ENCODE data around the gene SLC12A3. TPM values are rescaled to one million over a fixed set of nuclear protein-coding genes. Genes with fewer than 3 reads are reported as not detected.

The SLC12A3 gene
- polyA plus RNA-seq, 3 donors, result 0.03 TPM; not detected in 2

GRCh38 chr16:56897026-56897799 lies 32.2 kb downstream of the SLC12A3 start:
- intact Hi-C loops (cut with micrococcal nuclease), result no loop called here
- DNase-seq, result no peak
- Mint-ChIP-seq H3K27ac (peak overlapping the region in 1 of 7 donors; percentile 41), H3K4me3 (peak overlapping the region in 1 of 2 donors; percentile 11), H3K4me1 (peaks cover 17% of the 10 kb centered on the region), H3K27me3 (ENCODE audit: low read depth in 3 of 3) (peaks cover 21 to 30% (median 24%) of the 10 kb centered on the region in 3 donors), H3K9me3 (no peaks in the 10 kb centered on the region), H3K36me3 (peaks cover 0 to 2% of the 10 kb centered on the region in 2 donors)
- H3K27me3 ChIP-seq (ENCODE audit: control insufficient read depth in 2 of 2, insufficient read depth in 2 of 2, low read length in 2 of 2), result no peaks in the 10 kb centered on the region
- H2AFZ ChIP-seq (ENCODE audit: insufficient read depth, low read depth, low read length, poor library complexity, severe bottlenecking), result no peak overlapping the region
- no peak overlapping the region for H3K9ac ChIP-seq (ENCODE audit: insufficient read depth, low read length, poor library complexity, severe bottlenecking)
- 61% methylated on average over 2 of the region's 8 CpGs for WGBS (ENCODE audit: insufficient coverage)
- no peak overlapping the region for H3K4me3 ChIP-seq (replicated peaks in 1 of 3; ENCODE audit: low read depth in 2 of 3, low read length in 3 of 3)
- no peak overlapping the region for H3K4me2 ChIP-seq (replicated peaks; ENCODE audit: extremely low read depth, low read length, poor library complexity, severe bottlenecking)
- peaks cover 4% of the 10 kb centered on the region in 2 donors for H3K4me1 ChIP-seq (ENCODE audit: control insufficient read depth in 1 of 2, insufficient read depth in 2 of 2, low read length in 2 of 2)
- H3K9me3 ChIP-seq (replicated peaks in 1 of 2; ENCODE audit: control insufficient read depth in 1 of 2, insufficient read depth in 1 of 2, low read length in 2 of 2), result no peaks in the 10 kb centered on the region
- TF ChIP-seq, protein P1, sequence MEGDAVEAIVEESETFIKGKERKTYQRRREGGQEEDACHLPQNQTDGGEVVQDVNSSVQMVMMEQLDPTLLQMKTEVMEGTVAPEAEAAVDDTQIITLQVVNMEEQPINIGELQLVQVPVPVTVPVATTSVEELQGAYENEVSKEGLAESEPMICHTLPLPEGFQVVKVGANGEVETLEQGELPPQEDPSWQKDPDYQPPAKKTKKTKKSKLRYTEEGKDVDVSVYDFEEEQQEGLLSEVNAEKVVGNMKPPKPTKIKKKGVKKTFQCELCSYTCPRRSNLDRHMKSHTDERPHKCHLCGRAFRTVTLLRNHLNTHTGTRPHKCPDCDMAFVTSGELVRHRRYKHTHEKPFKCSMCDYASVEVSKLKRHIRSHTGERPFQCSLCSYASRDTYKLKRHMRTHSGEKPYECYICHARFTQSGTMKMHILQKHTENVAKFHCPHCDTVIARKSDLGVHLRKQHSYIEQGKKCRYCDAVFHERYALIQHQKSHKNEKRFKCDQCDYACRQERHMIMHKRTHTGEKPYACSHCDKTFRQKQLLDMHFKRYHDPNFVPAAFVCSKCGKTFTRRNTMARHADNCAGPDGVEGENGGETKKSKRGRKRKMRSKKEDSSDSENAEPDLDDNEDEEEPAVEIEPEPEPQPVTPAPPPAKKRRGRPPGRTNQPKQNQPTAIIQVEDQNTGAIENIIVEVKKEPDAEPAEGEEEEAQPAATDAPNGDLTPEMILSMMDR (IDR thresholded peaks at IDR 0.05), result no peak
- H3K79me2 ChIP-seq (ENCODE audit: insufficient read depth, low read length), result no peaks in the 10 kb centered on the region
- H4K20me1 ChIP-seq (ENCODE audit: insufficient read depth, low read length), result no peaks in the 10 kb centered on the region
- H3K27ac ChIP-seq (ENCODE audit: low read depth in 1 of 2, low read length in 2 of 2), result no peak overlapping the region
- no peaks in the 10 kb centered on the region for H3K36me3 ChIP-seq (replicated peaks in 1 of 2; ENCODE audit: control insufficient read depth in 1 of 2, insufficient read depth in 2 of 2, low read length in 2 of 2)

DNA sequence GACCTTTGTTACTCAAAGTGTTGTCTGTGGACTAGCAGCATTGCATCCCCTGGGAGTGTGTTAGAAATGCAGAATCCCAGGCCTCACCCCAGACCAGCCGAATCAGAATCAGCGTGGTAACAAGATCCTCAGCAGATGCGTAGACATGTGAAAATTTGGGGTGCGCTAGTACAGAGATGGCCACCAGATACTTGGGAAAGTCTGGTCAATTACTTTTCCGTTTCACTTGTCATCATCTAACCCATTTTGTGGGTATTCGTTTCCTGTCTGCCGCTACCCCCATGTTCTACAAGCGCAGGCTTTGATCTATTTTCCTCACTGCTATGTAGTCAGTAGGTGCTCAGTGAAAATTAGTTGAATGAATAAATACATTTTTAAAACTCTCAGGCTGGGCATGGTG lies 33.8 kb downstream of the SLC12A3 start:
- no peak for DNase-seq
- H3K27me3 Mint-ChIP-seq (ENCODE audit: low read depth in 3 of 3), result peaks cover 21 to 27% (median 24%) of the 10 kb centered on the region in 3 donors
- intact Hi-C loops (cut with micrococcal nuclease), result no loop called here
- no peak overlapping the region for H2AFZ ChIP-seq (ENCODE audit: insufficient read depth, low read depth, low read length, poor library complexity, severe bottlenecking)
- no peak overlapping the region for H3K27ac Mint-ChIP-seq
- H3K79me2 ChIP-seq (ENCODE audit: insufficient read depth, low read length), result no peaks in the 10 kb centered on the region
- H3K4me3 Mint-ChIP-seq, result no peak overlapping the region
- H3K27ac ChIP-seq (ENCODE audit: low read depth in 1 of 2, low read length in 2 of 2), result no peak overlapping the region
- no peak overlapping the region for H3K4me3 ChIP-seq (replicated peaks in 1 of 3; ENCODE audit: low read depth in 2 of 3, low read length in 3 of 3)
- no peak overlapping the region for H3K4me2 ChIP-seq (replicated peaks; ENCODE audit: extremely low read depth, low read length, poor library complexity, severe bottlenecking)
- H3K9ac ChIP-seq (ENCODE audit: insufficient read depth, low read length, poor library complexity, severe bottlenecking), result no peak overlapping the region
- no peaks in the 10 kb centered on the region for H4K20me1 ChIP-seq (ENCODE audit: insufficient read depth, low read length)
- H3K36me3 Mint-ChIP-seq, result peaks cover 0 to 2% of the 10 kb centered on the region in 2 donors
- TF ChIP-seq, protein P1 (IDR thresholded peaks at IDR 0.05), result no peak
- no CpG with 5 or more reads among the region's 8 CpGs for WGBS (ENCODE audit: insufficient coverage)
- H3K9me3 Mint-ChIP-seq, result no peaks in the 10 kb centered on the region
- H3K9me3 ChIP-seq (replicated peaks in 1 of 2; ENCODE audit: control insufficient read depth in 1 of 2, insufficient read depth in 1 of 2, low read length in 2 of 2), result no peaks in the 10 kb centered on the region
- no peaks in the 10 kb centered on the region for H3K36me3 ChIP-seq (replicated peaks in 1 of 2; ENCODE audit: control insufficient read depth in 1 of 2, insufficient read depth in 2 of 2, low read length in 2 of 2)
- peaks cover 19% of the 10 kb centered on the region for H3K4me1 Mint-ChIP-seq
- no peaks in the 10 kb centered on the region for H3K27me3 ChIP-seq (ENCODE audit: control insufficient read depth in 2 of 2, insufficient read depth in 2 of 2, low read length in 2 of 2)
- H3K4me1 ChIP-seq (ENCODE audit: control insufficient read depth in 1 of 2, insufficient read depth in 2 of 2, low read length in 2 of 2), result peaks cover 4 to 7% of the 10 kb centered on the region in 2 donors

Measured in CD14-positive monocyte (primary cell).